GM23248 (cell line): ENCODE results near the gene HECTD4. TPM values are rescaled to one million over a fixed set of nuclear protein-coding genes. Genes with fewer than 3 reads are reported as not detected.

Source experiments
- DNase-seq: peaks from one replicate; pipeline ENCODE4 v3.0.0-alpha.2; 2015
- H2AFZ ChIP-seq: fragments of 200-600 bp; sonication (generic); 2 replicates; pipeline ENCODE4 v1.6.1; 2016; ENCODE audit warnings: antibody characterized with exemption
- H3F3A ChIP-seq: fragments of 200-600 bp; sonication (generic); 2 replicates; pipeline ENCODE4 v1.6.1; 2016; ENCODE audit warnings: mild to moderate bottlenecking, antibody characterized with exemption, mixed run types; ENCODE audit not compliant: insufficient read depth
- H3K27ac ChIP-seq: fragments of 200-600 bp; sonication (generic); 2 replicates; pipeline ENCODE4 v1.5.1; 2016; ENCODE audit warnings: mild to moderate bottlenecking
- H3K27me3 ChIP-seq: fragments of 200-600 bp; sonication (generic); replicated peaks from 2 replicates; pipeline ENCODE4 v1.6.1; 2016; ENCODE audit warnings: mild to moderate bottlenecking; ENCODE audit not compliant: insufficient read depth
- H3K36me3 ChIP-seq: fragments of 200-600 bp; sonication (generic); 2 replicates; pipeline ENCODE4 v1.6.1; 2016; ENCODE audit warnings: low read depth, mild to moderate bottlenecking
- H3K4me1 ChIP-seq: fragments of 200-600 bp; sonication (generic); 2 replicates; pipeline ENCODE4 v1.6.1; 2016; ENCODE audit warnings: mild to moderate bottlenecking; ENCODE audit not compliant: insufficient read depth
- H3K4me2 ChIP-seq: fragments of 200-600 bp; sonication (generic); one replicate; pipeline ENCODE4 v1.6.1; 2016; ENCODE audit warnings: mild to moderate bottlenecking; ENCODE audit not compliant: unreplicated experiment
- H3K4me3 ChIP-seq: fragments of 200-600 bp; sonication (generic); 2 replicates; pipeline ENCODE4 v1.5.1; 2016; ENCODE audit warnings: mild to moderate bottlenecking
- H3K79me2 ChIP-seq: fragments of 200-600 bp; sonication (generic); 2 replicates; pipeline ENCODE4 v1.6.1; 2016; ENCODE audit warnings: mild to moderate bottlenecking; ENCODE audit not compliant: insufficient read depth
- H3K9ac ChIP-seq: fragments of 200-600 bp; sonication (generic); 2 replicates; pipeline ENCODE4 v1.6.1; 2016; ENCODE audit warnings: mild to moderate bottlenecking
- H3K9me2 ChIP-seq: fragments of 200-600 bp; sonication (generic); 2 replicates; pipeline ENCODE4 v1.6.1; 2016; ENCODE audit warnings: mixed run types, mild to moderate bottlenecking, moderate library complexity; ENCODE audit not compliant: insufficient read depth
- H3K9me3 ChIP-seq: fragments of 200-600 bp; sonication (generic); one replicate; pipeline ENCODE4 v1.6.1; 2017; ENCODE audit warnings: low read depth
- H4K20me1 ChIP-seq: fragments of 200-600 bp; sonication (generic); 2 replicates; pipeline ENCODE4 v1.6.0; 2016; ENCODE audit not compliant: insufficient read depth
- EZH2 ChIP-seq: fragments of 200-600 bp; sonication (generic); IDR thresholded peaks from 2 replicates; pipeline ENCODE4 v1.6.1; 2018; ENCODE audit warnings: antibody characterized with exemption, mild to moderate bottlenecking; ENCODE audit not compliant: insufficient read depth, poor library complexity, severe bottlenecking
- EZH2phosphoT487 ChIP-seq: fragments of 200-600 bp; sonication (generic); IDR thresholded peaks from 2 replicates; pipeline ENCODE4 v1.6.1; 2018; ENCODE audit warnings: antibody characterized with exemption, moderate library complexity, mild to moderate bottlenecking, low read depth; ENCODE audit not compliant: insufficient read depth
- WGBS, 2 experiments: methylation state at CpG; one replicate each; pipeline ENCODE4 v1.1.6; 2015 to 2017; ENCODE audit warnings: low lambda C conversion rate in 2 of 2, low coverage in 1 of 2; ENCODE audit errors: missing lambda C conversion rate in 2 of 2; 5-methylcytosine and 5-hydroxymethylcytosine counted together
- in situ Hi-C: fragments of 300-500 bp; cut with MboI; formaldehyde crosslinking; loops from 2 replicates; pipeline ENCODE4 v1.15.0; 2020
- polyA plus RNA-seq: library from polyadenylated mRNA; unstranded; fragments of >200 nt; fragmentation: Nextera tagmentation; extraction: Ambion mirVana; gene quantifications from 2 replicates; pipeline ENCODE4 v1.2.1, GENCODE V29; 2016
- total RNA-seq: library from RNA; depleted of rRNA; stranded (reverse); fragments of >200 nt; shearing (Covaris generic); gene quantifications from 2 replicates; pipeline ENCODE4 v1.2.3, GENCODE V29; 2014

Gene HECTD4
- total and polyA plus RNA-seq, 2 experiments from 2014 or later = 7.5 to 8.9 TPM

- 65 to 70% methylated on average over 7 of the region's 7 CpGs for WGBS, 2 experiments
- peaks cover 16% of the 10 kb centered on the region; the same call in 1 of the 2 replicates for H3F3A ChIP-seq
- no peaks in the 10 kb centered on the region for H3K9me3 ChIP-seq
- no peak overlapping the region for H3K4me3 ChIP-seq
- no peaks in the 10 kb centered on the region for H4K20me1 ChIP-seq
- H3K4me2 ChIP-seq = no peak overlapping the region
- H3K27me3 ChIP-seq = no peaks in the 10 kb centered on the region
- in situ Hi-C loops = no loop called here
- H3K9me2 ChIP-seq = no peaks in the 10 kb centered on the region
- DNase-seq = no peak
- no peak overlapping the region for H3K27ac ChIP-seq
- peaks cover 14% of the 10 kb centered on the region for H3K4me1 ChIP-seq
- TF ChIP-seq EZH2phosphoT487 = no peak
- no peak for TF ChIP-seq EZH2
- no peaks in the 10 kb centered on the region for H3K36me3 ChIP-seq
- H2AFZ ChIP-seq = no peak overlapping the region
- no peak overlapping the region for H3K9ac ChIP-seq
- H3K79me2 ChIP-seq = peaks cover 85% of the 10 kb centered on the region
Measured at GRCh38 chr12:112325622-112326207, 56.5 kb downstream of the HECTD4 start.

GRCh38 chr12:112325157-112325556, 57.1 kb downstream of the HECTD4 start:
- H2AFZ ChIP-seq = no peak overlapping the region
- H3K79me2 ChIP-seq = peaks cover 85% of the 10 kb centered on the region
- no peaks in the 10 kb centered on the region for H3K27me3 ChIP-seq
- no peak overlapping the region for H3K4me3 ChIP-seq
- peaks cover 16% of the 10 kb centered on the region; the same call in 1 of the 2 replicates for H3F3A ChIP-seq
- H3K9me3 ChIP-seq = no peaks in the 10 kb centered on the region
- H3K4me2 ChIP-seq = no peak overlapping the region
- H3K4me1 ChIP-seq = peaks cover 14% of the 10 kb centered on the region
- no peaks in the 10 kb centered on the region for H3K9me2 ChIP-seq
- in situ Hi-C loops = no loop called here
- H3K36me3 ChIP-seq = no peaks in the 10 kb centered on the region
- H3K9ac ChIP-seq = no peak overlapping the region
- WGBS, 2 experiments = 94 to 100% methylated on average over 1 of the region's 1 CpG
- no peak overlapping the region for H3K27ac ChIP-seq
- no peak for DNase-seq
- no peak for TF ChIP-seq EZH2phosphoT487
- TF ChIP-seq EZH2 = no peak
- H4K20me1 ChIP-seq = no peaks in the 10 kb centered on the region

- Histone ChIP-seq H3K9me2 (no peaks in the 10 kb centered on the region), H4K20me1 (no peaks in the 10 kb centered on the region), H3K79me2 (peaks cover 79% of the 10 kb centered on the region), H3K4me1 (peaks cover 14% of the 10 kb centered on the region), H2AFZ (no peak overlapping the region), H3F3A (0 out of 2 replicates have a peak, but pooled peaks cover 12% of the 10 kb centered on the region), H3K9me3 (no peaks in the 10 kb centered on the region), H3K27ac (no peak overlapping the region), H3K36me3 (no peaks in the 10 kb centered on the region), H3K4me3 (no peak overlapping the region), H3K4me2 (no peak overlapping the region), H3K9ac (no peak overlapping the region), H3K27me3 (no peaks in the 10 kb centered on the region)
- no peak for DNase-seq
- in situ Hi-C loops = no loop called here
- WGBS, 2 experiments = 74% methylated on average over 4 of the region's 4 CpGs
- no peak for TF ChIP-seq EZH2
- TF ChIP-seq EZH2phosphoT487 = no peak
Measured at GRCh38 chr12:112322882-112323547, 59.2 kb downstream of the HECTD4 start.

- TF ChIP-seq EZH2 (no peak), EZH2phosphoT487 (no peak)
- 0 out of 2 replicates have a peak, but pooled peaks cover 12% of the 10 kb centered on the region for H3F3A ChIP-seq
- no peaks in the 10 kb centered on the region for H4K20me1 ChIP-seq
- H3K79me2 ChIP-seq = peaks cover 75% of the 10 kb centered on the region
- no peak overlapping the region for H2AFZ ChIP-seq
- WGBS, 2 experiments = 27 to 28% methylated on average over 2 of the region's 2 CpGs
- no peak overlapping the region for H3K4me2 ChIP-seq
- peaks cover 14% of the 10 kb centered on the region for H3K4me1 ChIP-seq
- DNase-seq = peak; percentile 46
- no peaks in the 10 kb centered on the region for H3K36me3 ChIP-seq
- no peaks in the 10 kb centered on the region for H3K9me3 ChIP-seq
- no peaks in the 10 kb centered on the region for H3K27me3 ChIP-seq
- H3K27ac ChIP-seq = no peak overlapping the region
- no peak overlapping the region for H3K4me3 ChIP-seq
- no peak overlapping the region for H3K9ac ChIP-seq
- H3K9me2 ChIP-seq = no peaks in the 10 kb centered on the region
- in situ Hi-C loops = no loop called here
Measured at GRCh38 chr12:112322441-112322840, 59.8 kb downstream of the HECTD4 start.
